K562 (cell line): Measurements from ENCODE around the gene MYCL. TPM values are rescaled to one million over a fixed set of nuclear protein-coding genes. Genes with fewer than 3 reads are reported as not detected.

Source experiments
- ATAC-seq: fragments of 200-7000 bp; cut with Tn5 transposase; 3 replicates; pipeline ENCODE4 v1.9.1; 2020; ENCODE audit warnings: moderate library complexity
- BruUV-seq: library from RNA; stranded (reverse); fragments of 400-500 nt; replicated peaks from 2 replicates; lab custom pipeline; 2021; lab: Mats Ljungman, UMichigan
- CTCF ChIA-PET: fragments of 300-600 bp; formaldehyde crosslinking; extraction: SDS; loops from one replicate; lab custom pipeline; 2021; ENCODE audit warnings: low intra/inter-chr PET ratio; lab: Yijun Ruan, JAX
- POLR2A ChIA-PET: fragments of 300-600, 350-650 bp; sonication (Branson Sonifier 250); formaldehyde crosslinking; extraction: SDS; loops from one replicate; lab custom pipeline; 2021; ENCODE audit warnings: antibody characterized with exemption, inconsistent platforms; lab: Yijun Ruan, JAX
- DNase-seq, 4 experiments: peaks; one replicate each; pipeline versions ENCODE4 v3.0.0 to v3.0.0-alpha.2; 2011 to 2018; ENCODE audit warnings: low spot score in 3 of 4, mixed read lengths in 3 of 4; ENCODE audit errors: extremely low read depth in 1 of 4
- FAIRE-seq: peaks from 2 replicates; lab custom pipeline; 2011; peaks lifted over from hg19 to GRCh38; lab: Jason Lieb, UNC
- H2AFZ ChIP-seq: 2 replicates; pipeline ENCODE4 v1.6.0; 2011; ENCODE audit warnings: low read depth, low read length, control low read depth, inconsistent platforms
- H3K27ac ChIP-seq: fragments of 200-600 bp; 3 replicates; pipeline ENCODE4 v1.8.0; 2011; ENCODE audit warnings: low read depth, mild to moderate bottlenecking, control low read depth, inconsistent platforms, low read length, moderate library complexity, mixed read lengths; ENCODE audit errors: extremely low read depth
- H3K27me3 ChIP-seq, 2 experiments: fragments of 300-600 bp in 1 of 2; 2 replicates in 1 of 2; 3 replicates in 1 of 2; pipeline versions ENCODE4 v1.6.0 to v1.8.0; 2011; ENCODE audit warnings: inconsistent platforms in 2 of 2, low read length in 2 of 2, mild to moderate bottlenecking in 1 of 2, mixed read lengths in 1 of 2, moderate library complexity in 1 of 2; ENCODE audit not compliant: control insufficient read depth in 2 of 2, insufficient read depth in 2 of 2
- H3K36me3 ChIP-seq: fragments of 300-600 bp; 3 replicates; pipeline ENCODE4 v1.8.0; 2011; ENCODE audit warnings: mild to moderate bottlenecking, low read length, inconsistent platforms; ENCODE audit not compliant: control insufficient read depth, insufficient read depth
- H3K4me1 ChIP-seq, 2 experiments: fragments of 200-600 bp in 1 of 2; replicated peaks in 1 of 2; 2 replicates in 1 of 2; 3 replicates in 1 of 2; pipeline versions ENCODE4 v1.5.1 to v1.8.0; 2011; ENCODE audit warnings: inconsistent platforms in 2 of 2, low read length in 2 of 2, mild to moderate bottlenecking in 1 of 2, mixed read lengths in 1 of 2, moderate library complexity in 1 of 2; ENCODE audit not compliant: control insufficient read depth in 2 of 2, insufficient read depth in 2 of 2
- H3K4me2 ChIP-seq: 2 replicates; pipeline ENCODE4 v1.6.1; 2011; ENCODE audit warnings: low read length, control low read depth, inconsistent platforms, mixed read lengths; ENCODE audit not compliant: insufficient read depth
- H3K4me3 ChIP-seq: fragments of 200-600 bp; sonication (generic), shearing (Covaris generic); 2 replicates; pipeline ENCODE4 v1.5.1; 2016; ENCODE audit warnings: control low read depth, inconsistent platforms
- H3K79me2 ChIP-seq: fragments of 200-600 bp; 3 replicates; pipeline ENCODE4 v1.8.0; 2011; ENCODE audit warnings: low read length, inconsistent platforms; ENCODE audit not compliant: control insufficient read depth, insufficient read depth
- H3K9ac ChIP-seq, 2 experiments: 2 replicates each; pipeline versions ENCODE4 v1.6.0 to v1.6.1; 2011; ENCODE audit warnings: low read depth in 2 of 2, low read length in 2 of 2, control low read depth in 1 of 2, inconsistent platforms in 1 of 2, mild to moderate bottlenecking in 1 of 2, mixed read lengths in 1 of 2; ENCODE audit not compliant: insufficient read depth in 1 of 2
- H3K9me1 ChIP-seq: one replicate; pipeline ENCODE4 v1.6.0; 2011; ENCODE audit warnings: inconsistent platforms, mild to moderate bottlenecking, low read length, moderate library complexity; ENCODE audit not compliant: control insufficient read depth, insufficient read depth
- H3K9me3 ChIP-seq: replicated peaks from 2 replicates; pipeline ENCODE4 v1.5.1; 2011; ENCODE audit warnings: low read depth, low read length, inconsistent platforms; ENCODE audit not compliant: control insufficient read depth, insufficient read depth
- H4K20me1 ChIP-seq: replicated peaks from 2 replicates; pipeline ENCODE4 v1.6.1; 2011; ENCODE audit warnings: low read length, inconsistent platforms, mixed read lengths; ENCODE audit not compliant: control insufficient read depth, insufficient read depth
- SMAD2 ChIP-seq: fragments of 150-350 bp; IDR thresholded peaks from 2 replicates; pipeline ENCODE4 v1.6.1; 2014; ENCODE audit warnings: low read depth, mild to moderate bottlenecking, low read length
- ZNF384 ChIP-seq: IDR thresholded peaks from 2 replicates; pipeline ENCODE4 v1.6.1; 2012; ENCODE audit warnings: low read depth, low read length, improper control_type of control experiment
- ZNF398 ChIP-seq: fragments of 250-450 bp; sonication (Bioruptor Pico); IDR thresholded peaks from 2 replicates; pipeline ENCODE4 v1.8.0; 2021; ENCODE audit warnings: moderate library complexity, mild to moderate bottlenecking, inconsistent platforms
- WGBS: fragments of 100-300 bp; shearing (Covaris generic); methylation state at CpG from one replicate; pipeline ENCODE4 v1.1.6; 2016; ENCODE audit warnings: low coverage, mixed read lengths; ENCODE audit not compliant: insufficient coverage; ENCODE audit errors: missing lambda C conversion rate; 5-methylcytosine and 5-hydroxymethylcytosine counted together
- in situ Hi-C: fragments of 300-500 bp; cut with MboI; formaldehyde crosslinking; loops from 4 replicates; pipeline ENCODE4 v1.15.0; 2018; ENCODE audit warnings: inconsistent platforms, mixed read lengths
- intact Hi-C: fragments of 100-400 bp; cut with micrococcal nuclease; formaldehyde crosslinking; loops from 2 replicates; pipeline ENCODE4 v1.14.2; 2022
- polyA plus RNA-seq, 8 experiments: library from polyadenylated mRNA; depleted of rRNA in 4 of 8; stranded (reverse) in 5 of 8; unstranded in 3 of 8; fragments of >200 nt; fragmentation: Nextera tagmentation in 2 of 8; fragmentation: Illumina TruSeq in 1 of 8; extraction: Ambion mirVana in 2 of 8; extraction: Trizol in 1 of 8; gene quantifications; 2 replicates each; pipeline versions ENCODE4 v1.2.1 to v1.2.3, GENCODE V29; 2011 to 2014; ENCODE audit warnings: inconsistent platforms in 1 of 8, missing spikeins in 1 of 8
- total RNA-seq, 7 experiments: library from RNA; depleted of rRNA in 6 of 7; stranded (reverse); fragments of >200 nt in 6 of 7; fragmentation: Illumina TruSeq in 2 of 7; extraction: Trizol in 2 of 7; gene quantifications; 2 replicates each; pipeline versions ENCODE4 v1.2.1 to v1.2.3, GENCODE V29; 2011 to 2021; ENCODE audit warnings: low replicate concordance in 1 of 7
- TF ChIP-seq, protein P1 (sequence below): fragments of 450-650 bp; formaldehyde crosslinking; IDR thresholded peaks from 2 replicates; pipeline ENCODE4 v1.4.0; 2022; ENCODE audit warnings: missing genetic modification characterization

Gene MYCL
- total and polyA plus RNA-seq, 9 of the 15 experiments (the other 6 are each of a cell fraction or from before 2014, with no cell fraction given) = 3.5 to 22.0 (median 12.8) TPM

GRCh38 chr1:39944410-39945112 is 42.8 kb upstream of the MYCL start (continued):
- TF ChIP-seq ZNF398 (CRISPR knock-in tag) = no peak
- TF ChIP-seq SMAD2 = no peak

GRCh38 chr1:39943471-39944290 is 42.0 kb upstream of the MYCL start:
- no peak for DNase-seq
- TF ChIP-seq ZNF384 = 0 out of 2 replicates have a peak, but pooled peaks have one; percentile 13
- TF ChIP-seq, protein P1, sequence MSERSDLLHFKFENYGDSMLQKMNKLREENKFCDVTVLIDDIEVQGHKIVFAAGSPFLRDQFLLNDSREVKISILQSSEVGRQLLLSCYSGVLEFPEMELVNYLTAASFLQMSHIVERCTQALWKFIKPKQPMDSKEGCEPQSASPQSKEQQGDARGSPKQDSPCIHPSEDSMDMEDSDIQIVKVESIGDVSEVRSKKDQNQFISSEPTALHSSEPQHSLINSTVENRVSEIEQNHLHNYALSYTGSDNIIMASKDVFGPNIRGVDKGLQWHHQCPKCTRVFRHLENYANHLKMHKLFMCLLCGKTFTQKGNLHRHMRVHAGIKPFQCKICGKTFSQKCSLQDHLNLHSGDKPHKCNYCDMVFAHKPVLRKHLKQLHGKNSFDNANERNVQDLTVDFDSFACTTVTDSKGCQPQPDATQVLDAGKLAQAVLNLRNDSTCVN (CRISPR knock-in tag) = no peak
- WGBS = 44% methylated on average over 14 of the region's 14 CpGs
- no peak overlapping the region for H3K27ac ChIP-seq
- peaks cover 20 to 47% of the 10 kb centered on the region in 2 experiments for H3K27me3 ChIP-seq
- in situ Hi-C loops (no loop called here), intact Hi-C loops (no loop called here)
- no peaks in the 10 kb centered on the region for H3K79me2 ChIP-seq
- H3K4me2 ChIP-seq = no peak overlapping the region
- no peaks in the 10 kb centered on the region for H3K9me3 ChIP-seq
- no peaks in the 10 kb centered on the region for H3K9me1 ChIP-seq
- H3K4me3 ChIP-seq = no peak overlapping the region
- H4K20me1 ChIP-seq = no peaks in the 10 kb centered on the region; the same call in 1 of the 2 replicates
- peaks cover 0 to 6% of the 10 kb centered on the region in 2 experiments; a peak in 3 of 5 replicates for H3K4me1 ChIP-seq
- no peak for FAIRE-seq
- ChIA-PET CTCF (no interaction called here), POLR2A (interaction anchor here (0.7 kb wide), 1 partner anchor 65 kb away, joined by 3 read pairs; no protein-coding TSS in a partner anchor)
- ATAC-seq = peak; percentile 33; the same call in 2 of the 3 replicates
- H2AFZ ChIP-seq = no peak overlapping the region
- H3K36me3 ChIP-seq = no peaks in the 10 kb centered on the region
- BruUV-seq = no TSS peak
- H3K9ac ChIP-seq = no peak overlapping the region
